Limb (tissue), 2 donors: Measurements from ENCODE around the gene RGS8.
A peak's percentile ranks its signal among the peaks of the same experiment; 100 is the strongest.

Source experiments
- DNase-seq, 2 donors: peaks; one replicate each; pipeline ENCODE4 v3.0.0-alpha.2; 2016; ENCODE audit errors: extremely low spot score in 2 of 2

RGS8 gene

GRCh38 chr1:182684116-182684828, at the start of gene RGS8:
RGS8 (minus strand) TSS chr1:182684587; CDS start chr1:182669649, 14,938 bp downstream.
- DNase-seq = peak in 1 of 2 donors; percentile 55

GRCh38 chr1:182731852-182732575, 47.6 kb upstream of the RGS8 start:
- DNase-seq = no peak

GRCh38 chr1:182726912-182727311, 42.5 kb upstream of the RGS8 start:
- no peak for DNase-seq

GRCh38 chr1:182725259-182726255, 41.2 kb upstream of the RGS8 start:
- no peak for DNase-seq

- DNase-seq = no peak
Measured at GRCh38 chr1:182724215-182724614, 39.8 kb upstream of the RGS8 start.

- DNase-seq = no peak
Measured at GRCh38 chr1:182723200-182723599, 38.8 kb upstream of the RGS8 start.

GRCh38 chr1:182721525-182721924, 37.1 kb upstream of the RGS8 start:
- no peak for DNase-seq

- no peak for DNase-seq
Measured at GRCh38 chr1:182720463-182720862, 36.1 kb upstream of the RGS8 start.

GRCh38 chr1:182719553-182719952, 35.2 kb upstream of the RGS8 start:
- no peak for DNase-seq

- DNase-seq = no peak
Measured at GRCh38 chr1:182718311-182718710, 33.9 kb upstream of the RGS8 start.

- DNase-seq = no peak
Measured at GRCh38 chr1:182716740-182717720, 32.6 kb upstream of the RGS8 start.

- DNase-seq = no peak
Measured at GRCh38 chr1:182715531-182715930, 31.1 kb upstream of the RGS8 start.

- no peak for DNase-seq
Measured at GRCh38 chr1:182714546-182714945, 30.2 kb upstream of the RGS8 start.

- no peak for DNase-seq
Measured at GRCh38 chr1:182713939-182714338, 29.6 kb upstream of the RGS8 start.

- DNase-seq = no peak
Measured at GRCh38 chr1:182713492-182713891, 29.1 kb upstream of the RGS8 start.

- no peak for DNase-seq
Measured at GRCh38 chr1:182709855-182710254, 25.5 kb upstream of the RGS8 start.

GRCh38 chr1:182709225-182709764, 24.9 kb upstream of the RGS8 start:
- DNase-seq = no peak

- no peak for DNase-seq
Measured at GRCh38 chr1:182707122-182707521, 22.7 kb upstream of the RGS8 start.

- no peak for DNase-seq
Measured at GRCh38 chr1:182704677-182705076, 20.3 kb upstream of the RGS8 start.

- no peak for DNase-seq
Measured at GRCh38 chr1:182703539-182703938, 19.2 kb upstream of the RGS8 start.
